GM21515 (cell line): ENCODE results near the gene RUNX1.

Experiments used
- ATAC-seq: cut with Tn5 transposase; IDR thresholded peaks from one replicate; pipeline ENCODE4 v1.9.1; 2021; ENCODE audit not compliant: unreplicated experiment

The RUNX1 gene

GRCh38 chr21:34926803-34927467, 122.2 kb downstream of the RUNX1 start:
- no peak for ATAC-seq

- ATAC-seq = no peak
Measured at GRCh38 chr21:34925597-34925996, 123.5 kb downstream of the RUNX1 start.

- no peak for ATAC-seq
Measured at GRCh38 chr21:34924771-34925419, 124.2 kb downstream of the RUNX1 start.

- ATAC-seq = no peak
Measured at GRCh38 chr21:34924194-34924593, 124.9 kb downstream of the RUNX1 start.

GRCh38 chr21:34923626-34924025, 125.5 kb downstream of the RUNX1 start:
- no peak for ATAC-seq

GRCh38 chr21:34923202-34923601, 125.9 kb downstream of the RUNX1 start:
- ATAC-seq = no peak

GRCh38 chr21:34922479-34922878, 126.6 kb downstream of the RUNX1 start:
- no peak for ATAC-seq

GRCh38 chr21:34921151-34921550, 128.0 kb downstream of the RUNX1 start:
- ATAC-seq = no peak

- no peak for ATAC-seq
Measured at GRCh38 chr21:34919406-34919805, 129.7 kb downstream of the RUNX1 start.

GRCh38 chr21:34916446-34916845, 132.7 kb downstream of the RUNX1 start:
- ATAC-seq = no peak

- ATAC-seq = no peak
Measured at GRCh38 chr21:34915364-34915841, 133.7 kb downstream of the RUNX1 start.

- no peak for ATAC-seq
Measured at GRCh38 chr21:34914239-34914638, 134.9 kb downstream of the RUNX1 start.

GRCh38 chr21:34913811-34914210, 135.3 kb downstream of the RUNX1 start:
- no peak for ATAC-seq

- no peak for ATAC-seq
Measured at GRCh38 chr21:34912022-34912945, 136.8 kb downstream of the RUNX1 start.

GRCh38 chr21:34911360-34911759, 137.7 kb downstream of the RUNX1 start:
- no peak for ATAC-seq

GRCh38 chr21:34910396-34910795, 138.7 kb downstream of the RUNX1 start:
- ATAC-seq = no peak

GRCh38 chr21:34909492-34910292, 139.4 kb downstream of the RUNX1 start:
- no peak for ATAC-seq

- ATAC-seq = no peak
Measured at GRCh38 chr21:34908419-34909055, 140.6 kb downstream of the RUNX1 start.

GRCh38 chr21:34907461-34908418, 141.4 kb downstream of the RUNX1 start:
- no peak for ATAC-seq
